Muscle layer of duodenum (tissue), 2 donors: ENCODE results near the gene CCIN.

Experiments
- H3K27ac ChIP-seq: one replicate; pipeline ENCODE4 v1.7.0; 2013; ENCODE audit warnings: mild to moderate bottlenecking, low read length
- H3K27me3 ChIP-seq: one replicate; pipeline ENCODE4 v1.7.0; 2013; ENCODE audit warnings: low read depth, mild to moderate bottlenecking, control low read depth, low read length
- H3K36me3 ChIP-seq, 2 donors: one replicate each; pipeline ENCODE4 v1.7.0; 2013; ENCODE audit warnings: low read length in 2 of 2, control low read depth in 1 of 2, mild to moderate bottlenecking in 1 of 2; ENCODE audit not compliant: insufficient read depth in 2 of 2, control insufficient read depth in 1 of 2
- H3K4me1 ChIP-seq, 2 donors: one replicate each; pipeline ENCODE4 v1.7.0; 2013; ENCODE audit warnings: low read length in 2 of 2, mild to moderate bottlenecking in 2 of 2, control low read depth in 1 of 2, moderate library complexity in 1 of 2; ENCODE audit not compliant: insufficient read depth in 2 of 2, control insufficient read depth in 1 of 2
- H3K4me3 ChIP-seq, 2 donors: one replicate each; pipeline ENCODE4 v1.7.0; 2013; ENCODE audit warnings: low read length in 2 of 2, low read depth in 1 of 2, mild to moderate bottlenecking in 1 of 2
- H3K9me3 ChIP-seq, 2 donors: one replicate each; pipeline ENCODE4 v1.7.0; 2013; ENCODE audit warnings: low read length in 2 of 2, control low read depth in 1 of 2, mild to moderate bottlenecking in 1 of 2; ENCODE audit not compliant: control insufficient read depth in 1 of 2
- donor health status: healthy.

CCIN gene

DNA sequence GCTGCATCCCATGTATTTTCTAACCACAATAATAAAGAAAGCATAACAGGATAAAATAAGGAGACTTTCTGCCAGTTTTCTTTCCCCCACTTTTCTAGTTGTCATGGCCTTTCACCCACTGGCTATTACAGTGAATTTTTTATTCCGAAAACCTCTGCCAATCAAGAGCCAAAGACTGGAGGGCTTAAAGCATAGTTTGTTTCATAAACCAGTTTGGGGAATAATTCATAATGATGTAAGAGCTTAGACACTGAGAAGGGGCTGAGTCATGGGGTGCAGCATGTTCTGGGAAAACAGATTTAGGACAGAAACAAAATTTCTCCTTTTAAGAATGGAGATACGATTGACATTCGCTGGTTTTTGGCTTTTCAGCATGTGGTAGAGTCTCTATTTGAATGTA, 37.1 kb upstream of the CCIN start:
- H3K36me3 ChIP-seq, result no peaks in the 10 kb centered on the region
- peaks cover 0 to 5% of the 10 kb centered on the region in 2 donors for H3K4me1 ChIP-seq
- no peak overlapping the region for H3K27ac ChIP-seq
- H3K4me3 ChIP-seq, result no peak overlapping the region
- no peaks in the 10 kb centered on the region for H3K27me3 ChIP-seq
- H3K9me3 ChIP-seq, result no peaks in the 10 kb centered on the region

DNA sequence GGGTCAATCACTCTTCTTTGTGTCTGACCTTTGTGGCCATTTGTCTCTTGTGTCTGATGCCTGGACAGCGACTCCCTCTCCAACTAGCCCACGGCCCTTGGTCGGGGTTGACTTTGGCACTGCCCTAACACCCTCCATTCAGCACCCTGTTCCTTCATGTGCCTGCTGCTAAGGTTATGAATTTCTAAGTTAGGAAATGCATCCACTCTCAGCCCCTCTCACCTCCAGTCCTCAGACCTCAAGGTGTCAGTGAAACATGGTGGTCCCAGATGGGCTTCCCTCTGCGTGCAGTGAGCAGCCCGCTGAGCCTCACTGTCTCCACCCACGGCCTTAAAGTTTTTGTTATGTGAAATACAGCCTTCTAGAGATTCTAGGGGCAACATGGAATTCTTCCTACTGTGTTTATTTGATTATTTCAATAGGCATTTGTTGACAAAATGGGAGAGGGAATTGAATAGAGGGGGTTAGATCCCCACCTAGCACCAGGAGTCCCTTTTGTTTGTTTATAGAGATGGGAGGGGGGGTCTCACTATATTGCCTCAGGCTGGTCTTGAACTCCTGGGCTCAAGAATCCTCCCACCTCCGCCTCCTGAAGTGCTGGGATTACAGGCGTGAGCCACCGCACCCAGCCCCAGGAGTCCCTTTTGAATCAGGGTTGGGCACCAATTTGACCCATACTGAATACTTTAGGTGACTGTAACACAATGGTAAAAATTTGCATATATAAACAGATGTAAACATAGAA, 34.3 kb upstream of the CCIN start:
- no peaks in the 10 kb centered on the region for H3K36me3 ChIP-seq
- peaks cover 6 to 29% of the 10 kb centered on the region in 2 donors for H3K4me1 ChIP-seq
- no peak overlapping the region for H3K4me3 ChIP-seq
- no peaks in the 10 kb centered on the region for H3K9me3 ChIP-seq
- no peak overlapping the region for H3K27ac ChIP-seq
- H3K27me3 ChIP-seq, result no peaks in the 10 kb centered on the region

GRCh38 chr9:36135741-36136271, 33.4 kb upstream of the CCIN start:
- Histone ChIP-seq H3K27ac (no peak overlapping the region), H3K36me3 (no peaks in the 10 kb centered on the region), H3K4me1 (peaks cover 15 to 37% of the 10 kb centered on the region in 2 donors), H3K4me3 (peak overlapping the region; percentile 21 to 70), H3K9me3 (no peaks in the 10 kb centered on the region), H3K27me3 (no peaks in the 10 kb centered on the region)

DNA sequence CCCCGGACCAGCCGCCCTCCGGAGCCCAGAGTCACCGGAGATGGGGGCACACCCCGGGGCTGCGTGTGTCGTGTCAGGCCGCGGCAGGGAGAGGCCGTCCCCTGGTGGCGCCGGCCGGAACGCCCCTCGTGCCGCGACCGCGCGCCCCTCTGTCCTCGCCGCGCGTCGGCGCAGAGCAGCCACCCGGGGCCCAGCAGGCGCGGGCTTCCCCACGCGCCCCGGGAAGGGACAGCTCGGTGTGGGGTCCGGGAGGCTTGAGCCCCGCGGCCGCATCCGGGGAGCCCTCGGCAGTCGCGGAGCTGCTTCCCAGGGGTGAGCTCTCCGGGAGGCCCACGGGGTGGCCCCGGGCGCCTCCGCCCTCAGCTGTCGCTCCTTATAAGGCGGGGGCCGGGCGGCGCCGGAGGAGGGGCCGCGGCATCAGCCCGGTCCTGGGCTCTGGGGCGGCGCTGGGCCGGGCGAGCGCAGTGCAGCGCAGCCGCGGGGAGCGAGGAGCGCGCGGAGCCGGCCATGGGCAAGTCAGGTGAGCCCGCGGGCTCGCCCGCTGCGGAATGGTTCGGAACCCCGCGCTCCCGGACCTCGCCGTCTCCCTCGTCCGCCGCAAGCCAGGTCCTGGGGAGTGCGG, 32.8 kb upstream of the CCIN start, which contains the start of gene GLIPR2:
Gene GLIPR2, plus strand, starts transcription at position 462 of the 622 bp plus-strand sequence. Its CDS starts 46 bp downstream, at position 508.
- Histone ChIP-seq H3K27me3 (no peaks in the 10 kb centered on the region), H3K4me1 (peaks cover 20 to 43% of the 10 kb centered on the region in 2 donors), H3K4me3 (peak within 1 kb of the TSS; percentile 70 to 85), H3K36me3 (no peaks in the 10 kb centered on the region), H3K9me3 (no peaks in the 10 kb centered on the region), H3K27ac (peak within 1 kb of the TSS; percentile 83)

GRCh38 chr9:36136894-36137391, 32.2 kb upstream of the CCIN start:
- Histone ChIP-seq H3K27ac (peak overlapping the region; percentile 83), H3K4me1 (peaks cover 25 to 49% of the 10 kb centered on the region in 2 donors), H3K9me3 (no peaks in the 10 kb centered on the region), H3K4me3 (peak overlapping the region; percentile 70 to 85), H3K36me3 (no peaks in the 10 kb centered on the region), H3K27me3 (no peaks in the 10 kb centered on the region)

- no peaks in the 10 kb centered on the region for H3K9me3 ChIP-seq
- H3K4me1 ChIP-seq, result peaks cover 26 to 54% of the 10 kb centered on the region in 2 donors
- H3K27ac ChIP-seq, result peak overlapping the region; percentile 83
- H3K36me3 ChIP-seq, result no peaks in the 10 kb centered on the region
- H3K27me3 ChIP-seq, result no peaks in the 10 kb centered on the region
- peak overlapping the region; percentile 70 to 85 for H3K4me3 ChIP-seq
Measured at GRCh38 chr9:36137392-36138004, 31.7 kb upstream of the CCIN start.

DNA sequence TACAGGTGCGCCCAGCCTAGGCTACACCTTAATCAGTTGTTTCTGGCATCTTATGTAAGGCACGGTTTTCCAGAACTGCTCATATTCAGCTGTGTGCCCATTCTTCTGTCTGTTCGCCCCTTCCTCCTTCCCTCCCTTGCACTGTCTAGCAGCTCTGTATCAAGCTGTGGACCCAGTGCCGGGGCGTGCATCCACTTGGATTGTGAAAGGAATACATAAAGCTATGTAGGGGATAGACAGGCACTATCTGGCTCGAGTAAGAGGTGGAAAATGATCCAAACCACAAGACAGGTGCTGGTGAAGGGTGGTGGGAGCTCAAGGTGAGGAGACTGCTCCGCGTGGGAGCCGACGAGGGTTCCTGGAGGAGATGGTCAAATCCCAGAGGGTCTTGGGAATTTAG, 30.7 kb upstream of the CCIN start:
- Histone ChIP-seq H3K4me3 (no peak overlapping the region), H3K27me3 (no peaks in the 10 kb centered on the region), H3K9me3 (no peaks in the 10 kb centered on the region), H3K4me1 (peaks cover 32 to 63% of the 10 kb centered on the region in 2 donors), H3K27ac (peak overlapping the region; percentile 39), H3K36me3 (no peaks in the 10 kb centered on the region)

DNA sequence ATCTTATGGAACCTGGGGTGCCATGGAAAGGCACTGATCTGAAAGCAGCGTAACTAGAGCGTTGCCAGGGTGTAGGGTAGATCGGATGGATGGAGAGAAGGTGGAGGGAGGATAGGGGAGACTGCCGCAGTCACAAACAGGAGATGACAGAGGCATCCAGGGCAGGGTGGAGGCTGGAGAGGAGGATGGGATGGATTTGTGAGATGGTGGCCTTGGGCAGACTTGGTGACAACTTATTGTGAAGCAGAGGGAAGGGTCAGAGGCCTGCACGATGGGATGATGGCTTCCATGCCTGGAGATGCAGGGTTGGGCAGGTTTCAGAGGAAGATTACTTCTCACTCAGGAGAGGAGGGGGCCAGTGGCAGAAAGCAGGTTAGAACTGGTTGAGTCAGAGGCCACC, 30.3 kb upstream of the CCIN start:
- Histone ChIP-seq H3K27me3 (no peaks in the 10 kb centered on the region), H3K27ac (peak overlapping the region; percentile 39), H3K4me1 (peaks cover 34 to 67% of the 10 kb centered on the region in 2 donors), H3K36me3 (no peaks in the 10 kb centered on the region), H3K4me3 (no peak overlapping the region), H3K9me3 (no peaks in the 10 kb centered on the region)

GRCh38 chr9:36140086-36141084, 28.8 kb upstream of the CCIN start:
- Histone ChIP-seq H3K27me3 (no peaks in the 10 kb centered on the region), H3K36me3 (no peaks in the 10 kb centered on the region), H3K4me1 (peaks cover 39 to 79% of the 10 kb centered on the region in 2 donors), H3K9me3 (no peaks in the 10 kb centered on the region), H3K27ac (peak overlapping the region; percentile 79), H3K4me3 (no peak overlapping the region)

GRCh38 chr9:36141288-36141687, 27.9 kb upstream of the CCIN start:
- H3K27ac ChIP-seq, result peak overlapping the region; percentile 79
- H3K27me3 ChIP-seq, result no peaks in the 10 kb centered on the region
- no peaks in the 10 kb centered on the region for H3K9me3 ChIP-seq
- no peaks in the 10 kb centered on the region for H3K36me3 ChIP-seq
- peak overlapping the region in 1 of 2 donors; percentile 48 for H3K4me3 ChIP-seq
- H3K4me1 ChIP-seq, result peaks cover 40 to 74% of the 10 kb centered on the region in 2 donors
